K562 (cell line): ENCODE results near the gene PPIF. TPM values are rescaled to one million over a fixed set of nuclear protein-coding genes. Genes with fewer than 3 reads are reported as not detected.

Source experiments
- ATAC-seq: fragments of 200-7000 bp; cut with Tn5 transposase; 3 replicates; pipeline ENCODE4 v1.9.1; 2020; ENCODE audit warnings: moderate library complexity
- BruUV-seq: library from RNA; stranded (reverse); fragments of 400-500 nt; replicated peaks from 2 replicates; lab custom pipeline; 2021; lab: Mats Ljungman, UMichigan
- CTCF ChIA-PET: fragments of 300-600 bp; formaldehyde crosslinking; extraction: SDS; loops from one replicate; lab custom pipeline; 2021; ENCODE audit warnings: low intra/inter-chr PET ratio; lab: Yijun Ruan, JAX
- POLR2A ChIA-PET: fragments of 300-600, 350-650 bp; sonication (Branson Sonifier 250); formaldehyde crosslinking; extraction: SDS; loops from one replicate; lab custom pipeline; 2021; ENCODE audit warnings: antibody characterized with exemption, inconsistent platforms; lab: Yijun Ruan, JAX
- DNase-seq, 4 experiments: peaks; one replicate each; pipeline versions ENCODE4 v3.0.0 to v3.0.0-alpha.2; 2011 to 2018; ENCODE audit warnings: low spot score in 3 of 4, mixed read lengths in 3 of 4; ENCODE audit errors: extremely low read depth in 1 of 4
- FAIRE-seq: peaks from 2 replicates; lab custom pipeline; 2011; peaks lifted over from hg19 to GRCh38; lab: Jason Lieb, UNC
- H2AFZ ChIP-seq: 2 replicates; pipeline ENCODE4 v1.6.0; 2011; ENCODE audit warnings: low read depth, low read length, control low read depth, inconsistent platforms
- H3K27ac ChIP-seq: fragments of 200-600 bp; 3 replicates; pipeline ENCODE4 v1.8.0; 2011; ENCODE audit warnings: low read depth, mild to moderate bottlenecking, control low read depth, inconsistent platforms, low read length, moderate library complexity, mixed read lengths; ENCODE audit errors: extremely low read depth
- H3K27me3 ChIP-seq, 2 experiments: fragments of 300-600 bp in 1 of 2; 2 replicates in 1 of 2; 3 replicates in 1 of 2; pipeline versions ENCODE4 v1.6.0 to v1.8.0; 2011; ENCODE audit warnings: inconsistent platforms in 2 of 2, low read length in 2 of 2, mild to moderate bottlenecking in 1 of 2, mixed read lengths in 1 of 2, moderate library complexity in 1 of 2; ENCODE audit not compliant: control insufficient read depth in 2 of 2, insufficient read depth in 2 of 2
- H3K36me3 ChIP-seq: fragments of 300-600 bp; 3 replicates; pipeline ENCODE4 v1.8.0; 2011; ENCODE audit warnings: mild to moderate bottlenecking, low read length, inconsistent platforms; ENCODE audit not compliant: control insufficient read depth, insufficient read depth
- H3K4me1 ChIP-seq, 2 experiments: fragments of 200-600 bp in 1 of 2; replicated peaks in 1 of 2; 2 replicates in 1 of 2; 3 replicates in 1 of 2; pipeline versions ENCODE4 v1.5.1 to v1.8.0; 2011; ENCODE audit warnings: inconsistent platforms in 2 of 2, low read length in 2 of 2, mild to moderate bottlenecking in 1 of 2, mixed read lengths in 1 of 2, moderate library complexity in 1 of 2; ENCODE audit not compliant: control insufficient read depth in 2 of 2, insufficient read depth in 2 of 2
- H3K4me2 ChIP-seq: 2 replicates; pipeline ENCODE4 v1.6.1; 2011; ENCODE audit warnings: low read length, control low read depth, inconsistent platforms, mixed read lengths; ENCODE audit not compliant: insufficient read depth
- H3K4me3 ChIP-seq: fragments of 200-600 bp; sonication (generic), shearing (Covaris generic); 2 replicates; pipeline ENCODE4 v1.5.1; 2016; ENCODE audit warnings: control low read depth, inconsistent platforms
- H3K79me2 ChIP-seq: fragments of 200-600 bp; 3 replicates; pipeline ENCODE4 v1.8.0; 2011; ENCODE audit warnings: low read length, inconsistent platforms; ENCODE audit not compliant: control insufficient read depth, insufficient read depth
- H3K9ac ChIP-seq, 2 experiments: 2 replicates each; pipeline versions ENCODE4 v1.6.0 to v1.6.1; 2011; ENCODE audit warnings: low read depth in 2 of 2, low read length in 2 of 2, control low read depth in 1 of 2, inconsistent platforms in 1 of 2, mild to moderate bottlenecking in 1 of 2, mixed read lengths in 1 of 2; ENCODE audit not compliant: insufficient read depth in 1 of 2
- H3K9me1 ChIP-seq: one replicate; pipeline ENCODE4 v1.6.0; 2011; ENCODE audit warnings: inconsistent platforms, mild to moderate bottlenecking, low read length, moderate library complexity; ENCODE audit not compliant: control insufficient read depth, insufficient read depth
- H3K9me3 ChIP-seq: replicated peaks from 2 replicates; pipeline ENCODE4 v1.5.1; 2011; ENCODE audit warnings: low read depth, low read length, inconsistent platforms; ENCODE audit not compliant: control insufficient read depth, insufficient read depth
- H4K20me1 ChIP-seq: replicated peaks from 2 replicates; pipeline ENCODE4 v1.6.1; 2011; ENCODE audit warnings: low read length, inconsistent platforms, mixed read lengths; ENCODE audit not compliant: control insufficient read depth, insufficient read depth
- CREBBP ChIP-seq: IDR thresholded peaks from one replicate; pipeline ENCODE4 v1.6.1; 2012; ENCODE audit warnings: low read depth, mild to moderate bottlenecking, control low read depth, inconsistent platforms, low read length
- EP300 ChIP-seq: IDR thresholded peaks from 2 replicates; pipeline ENCODE4 v1.6.1; 2012; ENCODE audit warnings: low read length, improper control_type of control experiment
- EWSR1 ChIP-seq: fragments of 450-650 bp; IDR thresholded peaks from 2 replicates; pipeline ENCODE4 v1.6.1; 2018; ENCODE audit warnings: borderline replicate concordance, mild to moderate bottlenecking, low read depth, moderate library complexity; ENCODE audit not compliant: partially characterized antibody
- GABPA ChIP-seq: fragments of 200-800 bp; sonication (Bioruptor generic); conservative IDR thresholded peaks from 2 replicates; pipeline ENCODE4 v1.6.1; 2016; ENCODE audit warnings: low read depth, missing genetic modification characterization, missing compliant biosample characterization
- ID3 ChIP-seq, 2 experiments: fragments of 250-450 bp in 1 of 2; fragments of 450-650 bp in 1 of 2; sonication (Bioruptor Pico) in 1 of 2; IDR thresholded peaks; 2 replicates each; pipeline versions ENCODE4 v1.6.1 to v1.8.0; 2016 to 2021; ENCODE audit warnings: mild to moderate bottlenecking in 2 of 2, moderate library complexity in 2 of 2, missing compliant biosample characterization in 1 of 2, missing genetic modification characterization in 1 of 2
- MLX ChIP-seq, 2 experiments: fragments of 450-650 bp in 1 of 2; sonication (generic) in 1 of 2; formaldehyde crosslinking; conservative IDR thresholded peaks; 2 replicates each; pipeline versions ENCODE4 v1.4.0 to v1.8.1; 2020 to 2022; ENCODE audit warnings: mild to moderate bottlenecking in 1 of 2, missing genetic modification reagents in 1 of 2
- PURB ChIP-seq: sonication (generic); formaldehyde crosslinking; IDR thresholded peaks from 2 replicates; pipeline ENCODE4 v1.9.0; 2021; ENCODE audit warnings: low read depth, mild to moderate bottlenecking, missing genetic modification reagents
- TBL1XR1 ChIP-seq, 2 experiments: IDR thresholded peaks; 2 replicates each; pipeline ENCODE4 v1.6.1; 2012; ENCODE audit warnings: improper control_type of control experiment in 2 of 2, low read length in 2 of 2, mild to moderate bottlenecking in 1 of 2
- ZBTB11 ChIP-seq, 3 experiments: fragments of 200-800 bp in 1 of 3; fragments of 250-450 bp in 1 of 3; fragments of 450-650 bp in 1 of 3; sonication (Bioruptor Pico) in 1 of 3; sonication (Bioruptor generic) in 1 of 3; formaldehyde crosslinking in 1 of 3; IDR thresholded peaks; 2 replicates each; pipeline versions ENCODE4 v1.6.1 to v1.8.0; 2016 to 2022; ENCODE audit warnings: mild to moderate bottlenecking in 2 of 3, missing genetic modification characterization in 2 of 3, missing compliant biosample characterization in 1 of 3, moderate library complexity in 1 of 3
- ZBTB33 ChIP-seq: sonication (generic); formaldehyde crosslinking; IDR thresholded peaks from 2 replicates; pipeline ENCODE4 v1.8.1; 2023; ENCODE audit warnings: mild to moderate bottlenecking, missing genetic modification reagents
- ZNF57 ChIP-seq: fragments of 450-650 bp; formaldehyde crosslinking; IDR thresholded peaks from 2 replicates; pipeline ENCODE4 v1.4.0; 2020; ENCODE audit warnings: mild to moderate bottlenecking, moderate library complexity
- WGBS: fragments of 100-300 bp; shearing (Covaris generic); methylation state at CpG from one replicate; pipeline ENCODE4 v1.1.6; 2016; ENCODE audit warnings: low coverage, mixed read lengths; ENCODE audit not compliant: insufficient coverage; ENCODE audit errors: missing lambda C conversion rate; 5-methylcytosine and 5-hydroxymethylcytosine counted together
- in situ Hi-C: fragments of 300-500 bp; cut with MboI; formaldehyde crosslinking; loops from 4 replicates; pipeline ENCODE4 v1.15.0; 2018; ENCODE audit warnings: inconsistent platforms, mixed read lengths
- intact Hi-C: fragments of 100-400 bp; cut with micrococcal nuclease; formaldehyde crosslinking; loops from 2 replicates; pipeline ENCODE4 v1.14.2; 2022
- polyA plus RNA-seq, 8 experiments: library from polyadenylated mRNA; depleted of rRNA in 4 of 8; stranded (reverse) in 5 of 8; unstranded in 3 of 8; fragments of >200 nt; fragmentation: Nextera tagmentation in 2 of 8; fragmentation: Illumina TruSeq in 1 of 8; extraction: Ambion mirVana in 2 of 8; extraction: Trizol in 1 of 8; gene quantifications; 2 replicates each; pipeline versions ENCODE4 v1.2.1 to v1.2.3, GENCODE V29; 2011 to 2014; ENCODE audit warnings: inconsistent platforms in 1 of 8, missing spikeins in 1 of 8
- total RNA-seq, 7 experiments: library from RNA; depleted of rRNA in 6 of 7; stranded (reverse); fragments of >200 nt in 6 of 7; fragmentation: Illumina TruSeq in 2 of 7; extraction: Trizol in 2 of 7; gene quantifications; 2 replicates each; pipeline versions ENCODE4 v1.2.1 to v1.2.3, GENCODE V29; 2011 to 2021; ENCODE audit warnings: low replicate concordance in 1 of 7

PPIF gene
- total and polyA plus RNA-seq, 9 of the 15 experiments (the other 6 are each of a cell fraction or from before 2014, with no cell fraction given): 40.9 to 287 (median 117) TPM

GRCh38 chr10:79361726-79362397 lies 14.6 kb downstream of the PPIF start:
- WGBS: 16% methylated on average over 4 of the region's 4 CpGs
- Histone ChIP-seq H3K36me3 (no peaks in the 10 kb centered on the region; the same call in 2 of the 3 replicates), H4K20me1 (no peaks in the 10 kb centered on the region; the same call in 1 of the 2 replicates), H3K4me3 (no peak overlapping the region), H3K27me3 (peaks cover 4% of the 10 kb centered on the region in 2 experiments; a peak in 2 of 5 replicates), H3K79me2 (no peaks in the 10 kb centered on the region), H3K9me1 (no peaks in the 10 kb centered on the region), H3K4me1 (no peaks in the 10 kb centered on the region), H3K27ac (no peak overlapping the region), H2AFZ (no peak overlapping the region), H3K9me3 (no peaks in the 10 kb centered on the region), H3K9ac (no peak overlapping the region), H3K4me2 (no peak overlapping the region)
- intact Hi-C loops (no loop called here), in situ Hi-C loops (no loop called here)
- FAIRE-seq (no peak), ATAC-seq (no peak), DNase-seq (no peak)
- ChIA-PET POLR2A (interaction anchor here (3.6 kb wide), 1 partner anchor 17 kb away, joined by 16 read pairs; no protein-coding TSS in a partner anchor), CTCF (no interaction called here)
- no TSS peak for BruUV-seq
- TF ChIP-seq CREBBP (no peak), ID3 (CRISPR knock-in tag; IDR thresholded peaks at IDR 0.05) (no peak), ID3 (tag; IDR thresholded peaks at IDR 0.05) (no peak), MLX (CRISPR knock-in tag; conservative IDR thresholded peaks at IDR 0.05) (no peak), TBL1XR1 (IDR thresholded peaks at IDR 0.05; ENCODE audit: low read length in 2 of 2) (no peak), GABPA (no peak), EWSR1 (no peak), ZBTB11 (CRISPR knock-in tag; IDR thresholded peaks at IDR 0.05) (no peak), EP300 (no peak), ZBTB33 (CRISPR knock-in tag) (no peak), PURB (CRISPR knock-in tag) (no peak), ZNF57 (CRISPR knock-in tag) (no peak)
